Astrocyte (in vitro differentiated cells and primary cell): ENCODE results near the gene SLC25A48. TPM values are rescaled to one million over a fixed set of nuclear protein-coding genes. Genes with fewer than 3 reads are reported as not detected.

Source experiments
- DNase-seq: peaks from one replicate; pipeline ENCODE4 v3.0.0-alpha.2; 2010; ENCODE audit warnings: low read depth
- FAIRE-seq: peaks from 2 replicates; lab custom pipeline; 2011; peaks lifted over from hg19 to GRCh38; lab: Jason Lieb, UNC
- H2AFZ ChIP-seq: 2 replicates; pipeline ENCODE4 v1.6.0; 2012; ENCODE audit warnings: low read depth, low read length, inconsistent platforms
- H3K27ac ChIP-seq: 2 replicates; pipeline ENCODE4 v1.5.1; 2011; ENCODE audit warnings: low read depth, low read length, inconsistent platforms
- H3K27me3 ChIP-seq: 2 replicates; pipeline ENCODE4 v1.6.0; 2011; ENCODE audit warnings: low read length, inconsistent platforms; ENCODE audit not compliant: insufficient read depth
- H3K36me3 ChIP-seq: 2 replicates; pipeline ENCODE4 v1.5.1; 2011; ENCODE audit warnings: low read length, inconsistent platforms; ENCODE audit not compliant: insufficient read depth
- H3K4me1 ChIP-seq: 2 replicates; pipeline ENCODE4 v1.5.1; 2011; ENCODE audit warnings: low read length, inconsistent platforms; ENCODE audit not compliant: insufficient read depth
- H3K4me2 ChIP-seq: 2 replicates; pipeline ENCODE4 v1.6.0; 2012; ENCODE audit warnings: low read length, inconsistent platforms
- H3K4me3 ChIP-seq: 2 replicates; pipeline ENCODE4 v1.5.1; 2011; ENCODE audit warnings: low read depth, mild to moderate bottlenecking, low read length, inconsistent platforms; ENCODE audit not compliant: insufficient read depth
- H3K79me2 ChIP-seq: 2 replicates; pipeline ENCODE4 v1.6.0; 2012; ENCODE audit warnings: mild to moderate bottlenecking, low read length, inconsistent platforms; ENCODE audit not compliant: insufficient read depth
- H3K9ac ChIP-seq: 2 replicates; pipeline ENCODE4 v1.6.0; 2012; ENCODE audit warnings: mild to moderate bottlenecking, low read length, inconsistent platforms
- H3K9me3 ChIP-seq: 2 replicates; pipeline ENCODE4 v1.5.1; 2012; ENCODE audit warnings: low read depth, mild to moderate bottlenecking, low read length, inconsistent platforms; ENCODE audit not compliant: insufficient read depth
- H4K20me1 ChIP-seq: 2 replicates; pipeline ENCODE4 v1.6.0; 2012; ENCODE audit warnings: low read length, inconsistent platforms; ENCODE audit not compliant: insufficient read depth
- H3K27ac Mint-ChIP-seq: one replicate; pipeline ENCODE4 v1.8.0; 2021; ENCODE audit warnings: mild to moderate bottlenecking, mixed read lengths; ENCODE audit not compliant: unreplicated experiment
- H3K27me3 Mint-ChIP-seq: one replicate; pipeline ENCODE4 v1.8.0; 2021; ENCODE audit warnings: low read depth, mixed read lengths; ENCODE audit not compliant: unreplicated experiment
- H3K36me3 Mint-ChIP-seq: one replicate; pipeline ENCODE4 v1.8.0; 2021; ENCODE audit warnings: low read depth, mixed read lengths; ENCODE audit not compliant: unreplicated experiment
- H3K4me1 Mint-ChIP-seq: one replicate; pipeline ENCODE4 v1.8.0; 2021; ENCODE audit warnings: low read depth, mixed read lengths; ENCODE audit not compliant: unreplicated experiment
- H3K4me3 Mint-ChIP-seq: one replicate; pipeline ENCODE4 v1.8.0; 2021; ENCODE audit warnings: mild to moderate bottlenecking, moderate library complexity, mixed read lengths; ENCODE audit not compliant: unreplicated experiment
- H3K9me3 Mint-ChIP-seq: one replicate; pipeline ENCODE4 v1.8.0; 2021; ENCODE audit warnings: mild to moderate bottlenecking, mixed read lengths; ENCODE audit not compliant: unreplicated experiment
- EZH2 ChIP-seq: IDR thresholded peaks from 2 replicates; pipeline ENCODE4 v1.6.1; 2012; ENCODE audit warnings: mild to moderate bottlenecking, low read length, inconsistent platforms; ENCODE audit not compliant: insufficient read depth
- total RNA-seq: library from RNA; stranded (reverse); gene quantifications from 2 replicates; pipeline ENCODE4 v1.2.1, GENCODE V29; 2021
- TF ChIP-seq, protein P1 (sequence below): IDR thresholded peaks from 2 replicates; pipeline ENCODE4 v1.5.1; 2011; ENCODE audit warnings: low read depth, mild to moderate bottlenecking, inconsistent platforms, low read length, moderate library complexity; ENCODE audit not compliant: insufficient read depth

SLC25A48 gene
- total RNA-seq, 1 donor from 2014 or later = not detected

- Mint-ChIP-seq H3K36me3 (no peaks in the 10 kb centered on the region), H3K9me3 (no peaks in the 10 kb centered on the region), H3K27ac (no peak overlapping the region), H3K4me3 (no peak overlapping the region), H3K27me3 (peaks cover 53% of the 10 kb centered on the region), H3K4me1 (peaks cover 12% of the 10 kb centered on the region)
- Histone ChIP-seq H3K79me2 (no peaks in the 10 kb centered on the region), H3K4me3 (no peak overlapping the region), H2AFZ (no peak overlapping the region), H3K36me3 (no peaks in the 10 kb centered on the region), H3K4me1 (peaks cover 6% of the 10 kb centered on the region), H3K9ac (no peak overlapping the region), H3K4me2 (no peak overlapping the region), H4K20me1 (no peaks in the 10 kb centered on the region), H3K27ac (no peak overlapping the region), H3K9me3 (no peaks in the 10 kb centered on the region), H3K27me3 (peaks cover 24% of the 10 kb centered on the region)
- FAIRE-seq (no peak), DNase-seq (no peak)
- TF ChIP-seq, protein P1, sequence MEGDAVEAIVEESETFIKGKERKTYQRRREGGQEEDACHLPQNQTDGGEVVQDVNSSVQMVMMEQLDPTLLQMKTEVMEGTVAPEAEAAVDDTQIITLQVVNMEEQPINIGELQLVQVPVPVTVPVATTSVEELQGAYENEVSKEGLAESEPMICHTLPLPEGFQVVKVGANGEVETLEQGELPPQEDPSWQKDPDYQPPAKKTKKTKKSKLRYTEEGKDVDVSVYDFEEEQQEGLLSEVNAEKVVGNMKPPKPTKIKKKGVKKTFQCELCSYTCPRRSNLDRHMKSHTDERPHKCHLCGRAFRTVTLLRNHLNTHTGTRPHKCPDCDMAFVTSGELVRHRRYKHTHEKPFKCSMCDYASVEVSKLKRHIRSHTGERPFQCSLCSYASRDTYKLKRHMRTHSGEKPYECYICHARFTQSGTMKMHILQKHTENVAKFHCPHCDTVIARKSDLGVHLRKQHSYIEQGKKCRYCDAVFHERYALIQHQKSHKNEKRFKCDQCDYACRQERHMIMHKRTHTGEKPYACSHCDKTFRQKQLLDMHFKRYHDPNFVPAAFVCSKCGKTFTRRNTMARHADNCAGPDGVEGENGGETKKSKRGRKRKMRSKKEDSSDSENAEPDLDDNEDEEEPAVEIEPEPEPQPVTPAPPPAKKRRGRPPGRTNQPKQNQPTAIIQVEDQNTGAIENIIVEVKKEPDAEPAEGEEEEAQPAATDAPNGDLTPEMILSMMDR = no peak
- TF ChIP-seq EZH2 = no peak
These were observed 48.6 kb downstream of the SLC25A48 start for GRCh38 chr5:135883026-135883425.

GRCh38 chr5:135883441-135883840, 49.0 kb downstream of the SLC25A48 start:
- H3K27ac ChIP-seq = no peak overlapping the region
- Mint-ChIP-seq H3K4me3 (no peak overlapping the region), H3K36me3 (no peaks in the 10 kb centered on the region), H3K4me1 (peaks cover 11% of the 10 kb centered on the region), H3K27me3 (peaks cover 57% of the 10 kb centered on the region), H3K27ac (no peak overlapping the region), H3K9me3 (no peaks in the 10 kb centered on the region)
- no peak overlapping the region for H3K4me3 ChIP-seq
- H3K27me3 ChIP-seq = peaks cover 24% of the 10 kb centered on the region
- no peaks in the 10 kb centered on the region for H3K79me2 ChIP-seq
- H3K9ac ChIP-seq = no peak overlapping the region
- no peaks in the 10 kb centered on the region for H3K36me3 ChIP-seq
- H3K4me1 ChIP-seq = peaks cover 8% of the 10 kb centered on the region
- FAIRE-seq (no peak), DNase-seq (no peak)
- TF ChIP-seq, protein P1 = no peak
- no peak for TF ChIP-seq EZH2
- H3K9me3 ChIP-seq = no peaks in the 10 kb centered on the region
- H4K20me1 ChIP-seq = no peaks in the 10 kb centered on the region
- H2AFZ ChIP-seq = no peak overlapping the region
- H3K4me2 ChIP-seq = no peak overlapping the region

GRCh38 chr5:135885031-135885430, 50.6 kb downstream of the SLC25A48 start:
- no peak overlapping the region for H3K4me3 Mint-ChIP-seq
- Histone ChIP-seq H2AFZ (no peak overlapping the region), H3K4me1 (peaks cover 8% of the 10 kb centered on the region), H3K4me3 (no peak overlapping the region), H3K9ac (no peak overlapping the region), H3K36me3 (no peaks in the 10 kb centered on the region), H3K9me3 (no peaks in the 10 kb centered on the region), H4K20me1 (no peaks in the 10 kb centered on the region), H3K79me2 (no peaks in the 10 kb centered on the region), H3K27ac (no peak overlapping the region), H3K27me3 (peaks cover 24% of the 10 kb centered on the region), H3K4me2 (no peak overlapping the region)
- H3K27me3 Mint-ChIP-seq = peaks cover 67% of the 10 kb centered on the region
- DNase-seq = no peak
- FAIRE-seq = no peak
- no peak for TF ChIP-seq EZH2
- TF ChIP-seq, protein P1 = no peak
- H3K9me3 Mint-ChIP-seq = no peaks in the 10 kb centered on the region
- H3K27ac Mint-ChIP-seq = no peak overlapping the region
- H3K4me1 Mint-ChIP-seq = peaks cover 11% of the 10 kb centered on the region
- H3K36me3 Mint-ChIP-seq = no peaks in the 10 kb centered on the region
